OCI-LY7 (cell line): ENCODE results near the gene TMED5.

Experiments used
- CTCF ChIP-seq: fragments of 200-600 bp; sonication (generic); conservative IDR thresholded peaks from 2 replicates; pipeline ENCODE4 v1.5.1; 2014; ENCODE audit warnings: mild to moderate bottlenecking, antibody characterized with exemption, low read length, moderate library complexity, mixed read lengths
- EZH2phosphoT487 ChIP-seq: fragments of 200-600 bp; sonication (generic); IDR thresholded peaks from 2 replicates; pipeline ENCODE4 v1.6.1; 2018; ENCODE audit warnings: low read depth, borderline replicate concordance, mild to moderate bottlenecking, mixed run types, antibody characterized with exemption, low read length, moderate library complexity, mixed read lengths

GRCh38 chr1:93205892-93206566, 25.8 kb upstream of the TMED5 start:
- no peak; the same call in 1 of the 2 replicates for TF ChIP-seq CTCF
- TF ChIP-seq EZH2phosphoT487 = no peak
